ENCODE results near the gene GPR78.

Gene GPR78

DNA sequence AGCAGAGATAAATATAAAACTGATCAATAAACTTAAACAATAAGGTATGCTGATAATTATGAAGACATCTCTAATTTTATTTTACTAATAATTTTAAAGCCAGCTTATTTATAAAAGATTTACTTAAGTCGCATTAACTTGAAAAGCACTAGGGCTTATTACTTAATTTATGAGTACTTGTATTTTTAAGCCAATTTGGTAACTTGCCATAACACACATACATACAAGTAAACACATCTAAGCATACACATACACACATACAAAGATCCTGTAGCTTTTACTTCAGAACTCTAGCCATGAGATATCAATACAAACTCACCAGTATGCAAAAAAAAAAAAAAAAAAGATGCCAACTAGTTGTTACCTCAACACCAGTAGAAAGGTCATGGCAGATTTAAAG, 10.0 kb upstream of the GPR78 start:
- H3K4me1 ChIP-seq (ENCODE audit: control insufficient read depth, insufficient read depth, low read length), result no peaks in the 10 kb centered on the region
- H3K9me3 ChIP-seq (ENCODE audit: control insufficient read depth, insufficient read depth, low read depth, low read length), result no peaks in the 10 kb centered on the region
- ChIA-PET POLR2A (no interaction called here), CTCF (interaction anchor here (0.8 kb wide), 1 partner anchor 8 kb away, joined by 4 read pairs; no protein-coding TSS in a partner anchor)
- TF ChIP-seq ZNF585B (tag by site-specific recombination; IDR thresholded peaks at IDR 0.05) (no peak), ZNF121 (tag by site-specific recombination; IDR thresholded peaks at IDR 0.05) (no peak), ZXDB (tag by site-specific recombination; IDR thresholded peaks at IDR 0.05) (no peak), ZNF629 (tag by site-specific recombination; IDR thresholded peaks at IDR 0.05) (no peak)
- TF ChIP-seq, protein P1, sequence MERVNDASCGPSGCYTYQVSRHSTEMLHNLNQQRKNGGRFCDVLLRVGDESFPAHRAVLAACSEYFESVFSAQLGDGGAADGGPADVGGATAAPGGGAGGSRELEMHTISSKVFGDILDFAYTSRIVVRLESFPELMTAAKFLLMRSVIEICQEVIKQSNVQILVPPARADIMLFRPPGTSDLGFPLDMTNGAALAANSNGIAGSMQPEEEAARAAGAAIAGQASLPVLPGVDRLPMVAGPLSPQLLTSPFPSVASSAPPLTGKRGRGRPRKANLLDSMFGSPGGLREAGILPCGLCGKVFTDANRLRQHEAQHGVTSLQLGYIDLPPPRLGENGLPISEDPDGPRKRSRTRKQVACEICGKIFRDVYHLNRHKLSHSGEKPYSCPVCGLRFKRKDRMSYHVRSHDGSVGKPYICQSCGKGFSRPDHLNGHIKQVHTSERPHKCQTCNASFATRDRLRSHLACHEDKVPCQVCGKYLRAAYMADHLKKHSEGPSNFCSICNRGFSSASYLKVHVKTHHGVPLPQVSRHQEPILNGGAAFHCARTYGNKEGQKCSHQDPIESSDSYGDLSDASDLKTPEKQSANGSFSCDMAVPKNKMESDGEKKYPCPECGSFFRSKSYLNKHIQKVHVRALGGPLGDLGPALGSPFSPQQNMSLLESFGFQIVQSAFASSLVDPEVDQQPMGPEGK (tag by site-specific recombination; IDR thresholded peaks at IDR 0.05), result no peak
- no peak overlapping the region for H3K27ac ChIP-seq (ENCODE audit: extremely low read depth, low read depth, low read length)
- no peaks in the 10 kb centered on the region for H3K36me3 ChIP-seq (ENCODE audit: control insufficient read depth in 2 of 2, insufficient read depth in 1 of 2, low read length in 2 of 2)
- H3K4me3 ChIP-seq (ENCODE audit: low read depth, low read length), result no peak overlapping the region

DNA sequence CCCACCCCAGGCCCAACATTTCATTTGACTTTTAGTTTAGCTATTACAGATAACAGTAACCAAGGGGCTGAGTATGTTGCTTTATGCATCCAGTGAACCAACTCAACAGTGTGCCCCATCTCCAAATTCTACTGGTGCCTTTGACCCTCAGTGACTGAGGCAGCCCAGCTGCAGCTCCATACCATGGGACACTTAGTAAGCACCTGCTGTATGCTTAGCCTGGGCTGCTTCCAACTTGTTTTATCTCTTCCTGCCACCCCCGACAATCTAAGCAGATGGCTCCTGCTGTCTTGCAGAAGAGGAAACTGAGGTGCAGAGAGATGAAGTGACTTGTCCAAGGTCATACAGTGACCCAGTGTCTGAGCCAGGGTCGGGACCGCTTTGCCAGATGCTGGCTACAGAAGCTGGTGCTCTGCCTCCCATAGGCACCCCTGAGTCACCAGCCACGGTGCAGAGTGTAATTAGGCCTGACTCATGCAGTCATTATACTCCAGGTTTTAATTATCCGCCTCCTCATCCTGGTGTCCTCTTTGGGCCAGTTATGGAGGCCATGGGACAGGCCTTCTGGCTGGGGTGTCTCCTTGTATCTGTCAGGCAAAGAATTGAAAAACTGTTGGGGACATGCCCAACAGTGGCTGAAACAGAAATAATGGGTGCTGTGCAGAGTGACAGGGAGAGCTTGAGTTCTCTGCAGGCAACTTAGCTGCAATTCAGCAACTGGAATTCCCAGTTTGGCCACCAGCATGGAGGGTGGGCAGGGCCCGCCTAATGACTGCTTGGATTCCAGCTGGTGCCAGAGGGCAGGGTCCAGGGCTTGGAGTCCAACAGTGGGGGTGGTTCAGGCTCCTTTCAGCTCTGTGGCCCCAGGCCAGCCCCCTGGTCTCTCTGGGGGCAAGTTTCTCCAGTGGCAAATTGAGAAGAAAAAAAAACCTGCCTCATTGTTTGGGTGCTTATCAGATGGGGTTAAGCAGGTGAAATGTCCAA, 8.2 kb upstream of the GPR78 start:
- CTCF ChIA-PET, result interaction anchor here (1.0 to 1.2 kb wide), 2 partner anchors 22 to 101 kb away, joined by 3 read pairs; no protein-coding TSS in a partner anchor
- Histone ChIP-seq H3K4me3 (ENCODE audit: low read depth, low read length) (no peak overlapping the region), H3K36me3 (ENCODE audit: control insufficient read depth in 2 of 2, insufficient read depth in 1 of 2, low read length in 2 of 2) (no peaks in the 10 kb centered on the region), H3K9me3 (ENCODE audit: control insufficient read depth, insufficient read depth, low read depth, low read length) (no peaks in the 10 kb centered on the region), H3K4me1 (ENCODE audit: control insufficient read depth, insufficient read depth, low read length) (no peaks in the 10 kb centered on the region), H3K27ac (ENCODE audit: extremely low read depth, low read depth, low read length) (no peak overlapping the region)
- TF ChIP-seq IKZF3 (tag by site-specific recombination; IDR thresholded peaks at IDR 0.05) (no peak), ZNF514 (tag by site-specific recombination; IDR thresholded peaks at IDR 0.05) (no peak), ZNF530 (tag by site-specific recombination; IDR thresholded peaks at IDR 0.05; ENCODE audit: low read depth) (no peak), ZNF544 (tag by site-specific recombination; IDR thresholded peaks at IDR 0.05) (no peak), ZIC2 (tag by site-specific recombination; IDR thresholded peaks at IDR 0.05) (0 out of 2 replicates have a peak, but pooled peaks have one; percentile 14), ZNF155 (tag by site-specific recombination; IDR thresholded peaks at IDR 0.05) (no peak), SP7 (tag by site-specific recombination; IDR thresholded peaks at IDR 0.05) (peak; percentile 78), ZNF660 (tag by site-specific recombination; IDR thresholded peaks at IDR 0.05) (no peak)
- TF ChIP-seq, protein P2, sequence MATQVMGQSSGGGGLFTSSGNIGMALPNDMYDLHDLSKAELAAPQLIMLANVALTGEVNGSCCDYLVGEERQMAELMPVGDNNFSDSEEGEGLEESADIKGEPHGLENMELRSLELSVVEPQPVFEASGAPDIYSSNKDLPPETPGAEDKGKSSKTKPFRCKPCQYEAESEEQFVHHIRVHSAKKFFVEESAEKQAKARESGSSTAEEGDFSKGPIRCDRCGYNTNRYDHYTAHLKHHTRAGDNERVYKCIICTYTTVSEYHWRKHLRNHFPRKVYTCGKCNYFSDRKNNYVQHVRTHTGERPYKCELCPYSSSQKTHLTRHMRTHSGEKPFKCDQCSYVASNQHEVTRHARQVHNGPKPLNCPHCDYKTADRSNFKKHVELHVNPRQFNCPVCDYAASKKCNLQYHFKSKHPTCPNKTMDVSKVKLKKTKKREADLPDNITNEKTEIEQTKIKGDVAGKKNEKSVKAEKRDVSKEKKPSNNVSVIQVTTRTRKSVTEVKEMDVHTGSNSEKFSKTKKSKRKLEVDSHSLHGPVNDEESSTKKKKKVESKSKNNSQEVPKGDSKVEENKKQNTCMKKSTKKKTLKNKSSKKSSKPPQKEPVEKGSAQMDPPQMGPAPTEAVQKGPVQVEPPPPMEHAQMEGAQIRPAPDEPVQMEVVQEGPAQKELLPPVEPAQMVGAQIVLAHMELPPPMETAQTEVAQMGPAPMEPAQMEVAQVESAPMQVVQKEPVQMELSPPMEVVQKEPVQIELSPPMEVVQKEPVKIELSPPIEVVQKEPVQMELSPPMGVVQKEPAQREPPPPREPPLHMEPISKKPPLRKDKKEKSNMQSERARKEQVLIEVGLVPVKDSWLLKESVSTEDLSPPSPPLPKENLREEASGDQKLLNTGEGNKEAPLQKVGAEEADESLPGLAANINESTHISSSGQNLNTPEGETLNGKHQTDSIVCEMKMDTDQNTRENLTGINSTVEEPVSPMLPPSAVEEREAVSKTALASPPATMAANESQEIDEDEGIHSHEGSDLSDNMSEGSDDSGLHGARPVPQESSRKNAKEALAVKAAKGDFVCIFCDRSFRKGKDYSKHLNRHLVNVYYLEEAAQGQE (tag by site-specific recombination; IDR thresholded peaks at IDR 0.05), result no peak
- TF ChIP-seq, protein P3, sequence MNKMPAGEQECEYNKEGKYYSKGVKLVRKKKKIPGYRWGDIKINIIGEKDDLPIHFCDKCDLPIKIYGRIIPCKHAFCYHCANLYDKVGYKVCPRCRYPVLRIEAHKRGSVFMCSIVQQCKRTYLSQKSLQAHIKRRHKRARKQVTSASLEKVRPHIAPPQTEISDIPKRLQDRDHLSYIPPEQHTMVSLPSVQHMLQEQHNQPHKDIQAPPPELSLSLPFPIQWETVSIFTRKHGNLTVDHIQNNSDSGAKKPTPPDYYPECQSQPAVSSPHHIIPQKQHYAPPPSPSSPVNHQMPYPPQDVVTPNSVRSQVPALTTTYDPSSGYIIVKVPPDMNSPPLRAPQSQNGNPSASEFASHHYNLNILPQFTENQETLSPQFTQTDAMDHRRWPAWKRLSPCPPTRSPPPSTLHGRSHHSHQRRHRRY (tag by site-specific recombination; IDR thresholded peaks at IDR 0.05), result no peak
- TF ChIP-seq, protein P4, sequence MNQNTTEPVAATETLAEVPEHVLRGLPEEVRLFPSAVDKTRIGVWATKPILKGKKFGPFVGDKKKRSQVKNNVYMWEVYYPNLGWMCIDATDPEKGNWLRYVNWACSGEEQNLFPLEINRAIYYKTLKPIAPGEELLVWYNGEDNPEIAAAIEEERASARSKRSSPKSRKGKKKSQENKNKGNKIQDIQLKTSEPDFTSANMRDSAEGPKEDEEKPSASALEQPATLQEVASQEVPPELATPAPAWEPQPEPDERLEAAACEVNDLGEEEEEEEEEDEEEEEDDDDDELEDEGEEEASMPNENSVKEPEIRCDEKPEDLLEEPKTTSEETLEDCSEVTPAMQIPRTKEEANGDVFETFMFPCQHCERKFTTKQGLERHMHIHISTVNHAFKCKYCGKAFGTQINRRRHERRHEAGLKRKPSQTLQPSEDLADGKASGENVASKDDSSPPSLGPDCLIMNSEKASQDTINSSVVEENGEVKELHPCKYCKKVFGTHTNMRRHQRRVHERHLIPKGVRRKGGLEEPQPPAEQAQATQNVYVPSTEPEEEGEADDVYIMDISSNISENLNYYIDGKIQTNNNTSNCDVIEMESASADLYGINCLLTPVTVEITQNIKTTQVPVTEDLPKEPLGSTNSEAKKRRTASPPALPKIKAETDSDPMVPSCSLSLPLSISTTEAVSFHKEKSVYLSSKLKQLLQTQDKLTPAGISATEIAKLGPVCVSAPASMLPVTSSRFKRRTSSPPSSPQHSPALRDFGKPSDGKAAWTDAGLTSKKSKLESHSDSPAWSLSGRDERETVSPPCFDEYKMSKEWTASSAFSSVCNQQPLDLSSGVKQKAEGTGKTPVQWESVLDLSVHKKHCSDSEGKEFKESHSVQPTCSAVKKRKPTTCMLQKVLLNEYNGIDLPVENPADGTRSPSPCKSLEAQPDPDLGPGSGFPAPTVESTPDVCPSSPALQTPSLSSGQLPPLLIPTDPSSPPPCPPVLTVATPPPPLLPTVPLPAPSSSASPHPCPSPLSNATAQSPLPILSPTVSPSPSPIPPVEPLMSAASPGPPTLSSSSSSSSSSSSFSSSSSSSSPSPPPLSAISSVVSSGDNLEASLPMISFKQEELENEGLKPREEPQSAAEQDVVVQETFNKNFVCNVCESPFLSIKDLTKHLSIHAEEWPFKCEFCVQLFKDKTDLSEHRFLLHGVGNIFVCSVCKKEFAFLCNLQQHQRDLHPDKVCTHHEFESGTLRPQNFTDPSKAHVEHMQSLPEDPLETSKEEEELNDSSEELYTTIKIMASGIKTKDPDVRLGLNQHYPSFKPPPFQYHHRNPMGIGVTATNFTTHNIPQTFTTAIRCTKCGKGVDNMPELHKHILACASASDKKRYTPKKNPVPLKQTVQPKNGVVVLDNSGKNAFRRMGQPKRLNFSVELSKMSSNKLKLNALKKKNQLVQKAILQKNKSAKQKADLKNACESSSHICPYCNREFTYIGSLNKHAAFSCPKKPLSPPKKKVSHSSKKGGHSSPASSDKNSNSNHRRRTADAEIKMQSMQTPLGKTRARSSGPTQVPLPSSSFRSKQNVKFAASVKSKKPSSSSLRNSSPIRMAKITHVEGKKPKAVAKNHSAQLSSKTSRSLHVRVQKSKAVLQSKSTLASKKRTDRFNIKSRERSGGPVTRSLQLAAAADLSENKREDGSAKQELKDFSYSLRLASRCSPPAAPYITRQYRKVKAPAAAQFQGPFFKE (tag by site-specific recombination; IDR thresholded peaks at IDR 0.05; ENCODE audit: borderline replicate concordance), result no peak
- POLR2A ChIA-PET, result no interaction called here

All from HEK293 (cell line).